IPS-18a (cell line): ENCODE results near the gene MYRIP.

Source experiments
- H3K27ac ChIP-seq: one replicate; pipeline ENCODE4 v1.5.1; 2013; ENCODE audit warnings: low read length
- H3K27me3 ChIP-seq: one replicate; pipeline ENCODE4 v1.6.1; 2013; ENCODE audit warnings: mild to moderate bottlenecking, low read length; ENCODE audit not compliant: control insufficient read depth, insufficient read depth
- H3K36me3 ChIP-seq: one replicate; pipeline ENCODE4 v1.6.1; 2013; ENCODE audit warnings: low read depth, low read length; ENCODE audit not compliant: control insufficient read depth
- H3K4me1 ChIP-seq: one replicate; pipeline ENCODE4 v1.6.1; 2013; ENCODE audit warnings: low read depth, low read length; ENCODE audit not compliant: control insufficient read depth
- H3K4me3 ChIP-seq: one replicate; pipeline ENCODE4 v1.5.1; 2013; ENCODE audit warnings: low read length
- H3K9ac ChIP-seq: one replicate; pipeline ENCODE4 v1.6.1; 2013; ENCODE audit warnings: mild to moderate bottlenecking, low read length, moderate library complexity
- H3K9me3 ChIP-seq: one replicate; pipeline ENCODE4 v1.6.1; 2013; ENCODE audit warnings: low read depth, low read length; ENCODE audit not compliant: control insufficient read depth

The MYRIP gene

DNA sequence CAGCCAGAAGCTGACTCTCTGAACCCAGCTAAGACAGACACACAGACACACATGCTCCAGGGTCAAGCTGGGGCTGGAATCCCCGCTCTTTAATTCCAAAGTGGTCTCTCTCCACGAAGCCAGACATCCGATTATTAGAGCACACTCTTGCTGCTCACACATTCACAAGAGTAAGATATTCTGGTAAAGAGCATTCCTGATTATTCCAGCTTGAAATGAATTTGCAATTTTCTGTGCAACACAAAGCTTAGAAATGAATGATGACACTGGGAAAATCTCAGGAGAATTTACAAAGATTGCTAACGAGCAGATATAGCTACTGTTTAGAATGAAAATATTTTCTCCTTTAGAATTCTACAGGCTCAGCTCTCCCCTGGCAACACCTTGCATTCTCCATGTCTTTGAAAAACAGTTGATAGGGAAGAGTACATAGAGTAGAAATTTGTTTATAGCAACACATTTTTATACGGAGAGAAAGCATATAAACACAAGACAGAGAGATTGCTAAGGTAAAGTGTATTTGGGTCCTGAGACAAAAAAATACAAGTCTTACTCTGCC, 419.5 kb downstream of the MYRIP start:
- no peaks in the 10 kb centered on the region for H3K27me3 ChIP-seq
- no peak overlapping the region for H3K4me3 ChIP-seq
- H3K9me3 ChIP-seq: no peaks in the 10 kb centered on the region
- no peaks in the 10 kb centered on the region for H3K4me1 ChIP-seq
- no peaks in the 10 kb centered on the region for H3K36me3 ChIP-seq
- H3K9ac ChIP-seq: no peak overlapping the region
- no peak overlapping the region for H3K27ac ChIP-seq

DNA sequence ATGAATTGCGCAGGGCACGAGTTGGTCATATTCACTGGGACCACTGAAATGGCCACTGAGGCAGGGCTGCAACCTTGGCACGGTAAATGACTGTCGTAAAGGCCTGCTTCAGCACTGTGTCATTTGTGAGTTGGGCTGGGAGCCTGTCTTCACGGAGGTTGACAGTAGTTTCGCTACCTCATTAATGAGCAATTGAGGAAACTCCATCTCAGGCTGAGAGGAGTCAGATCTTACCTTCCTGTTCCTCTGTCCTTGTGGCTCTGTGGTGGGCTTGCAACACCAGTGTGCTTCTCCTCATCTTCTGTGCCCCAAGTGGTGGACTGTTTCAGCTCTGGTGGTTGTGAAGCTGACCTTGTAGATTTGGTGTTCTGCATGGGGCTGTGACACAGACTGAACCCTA, 420.0 kb downstream of the MYRIP start:
- H3K27ac ChIP-seq: no peak overlapping the region
- no peak overlapping the region for H3K9ac ChIP-seq
- H3K36me3 ChIP-seq: no peaks in the 10 kb centered on the region
- H3K4me1 ChIP-seq: no peaks in the 10 kb centered on the region
- no peaks in the 10 kb centered on the region for H3K27me3 ChIP-seq
- H3K4me3 ChIP-seq: no peak overlapping the region
- H3K9me3 ChIP-seq: no peaks in the 10 kb centered on the region

DNA sequence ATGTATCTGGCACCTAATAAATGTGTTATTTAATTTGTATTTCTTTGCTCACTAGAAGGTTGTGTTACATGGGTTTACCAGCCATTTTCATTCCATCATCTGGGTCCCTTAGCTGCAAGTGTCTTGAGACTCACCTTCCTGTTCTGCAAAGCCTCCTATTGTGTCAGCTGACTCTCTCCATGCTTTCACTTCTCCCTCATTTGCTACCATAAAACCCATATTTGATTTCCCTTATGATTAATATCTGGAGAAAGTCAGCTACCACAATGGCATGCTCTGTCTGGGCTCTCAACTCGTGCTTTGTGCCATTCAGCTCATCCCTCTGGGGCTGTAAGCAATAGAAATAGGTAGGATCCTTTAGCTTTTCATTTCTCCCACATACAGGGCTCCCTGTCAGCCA, 420.6 kb downstream of the MYRIP start:
- H3K4me3 ChIP-seq: no peak overlapping the region
- no peak overlapping the region for H3K9ac ChIP-seq
- H3K4me1 ChIP-seq: no peaks in the 10 kb centered on the region
- H3K27me3 ChIP-seq: no peaks in the 10 kb centered on the region
- no peaks in the 10 kb centered on the region for H3K9me3 ChIP-seq
- H3K36me3 ChIP-seq: no peaks in the 10 kb centered on the region
- H3K27ac ChIP-seq: no peak overlapping the region

DNA sequence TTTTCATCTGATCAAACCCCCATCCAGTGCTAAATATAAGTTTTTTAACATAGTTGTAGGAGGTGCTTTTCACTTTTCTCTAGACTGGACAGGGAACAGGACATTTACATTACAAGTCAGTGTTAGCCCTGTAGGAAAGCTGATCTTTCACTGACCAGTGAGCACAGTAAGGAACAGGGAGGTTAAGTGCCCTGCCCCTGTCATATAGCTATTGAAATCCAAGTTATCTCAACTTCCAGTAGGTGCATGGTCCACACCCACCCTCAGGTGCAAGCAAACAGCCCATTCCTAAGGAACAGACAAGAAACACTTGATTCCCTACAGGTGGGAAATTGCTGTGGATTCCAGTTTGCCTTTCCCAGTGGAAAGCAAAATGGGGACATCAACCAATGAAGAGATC, 421.0 kb downstream of the MYRIP start:
- H3K9ac ChIP-seq: no peak overlapping the region
- H3K9me3 ChIP-seq: no peaks in the 10 kb centered on the region
- H3K4me3 ChIP-seq: no peak overlapping the region
- no peaks in the 10 kb centered on the region for H3K27me3 ChIP-seq
- H3K36me3 ChIP-seq: no peaks in the 10 kb centered on the region
- no peaks in the 10 kb centered on the region for H3K4me1 ChIP-seq
- no peak overlapping the region for H3K27ac ChIP-seq

DNA sequence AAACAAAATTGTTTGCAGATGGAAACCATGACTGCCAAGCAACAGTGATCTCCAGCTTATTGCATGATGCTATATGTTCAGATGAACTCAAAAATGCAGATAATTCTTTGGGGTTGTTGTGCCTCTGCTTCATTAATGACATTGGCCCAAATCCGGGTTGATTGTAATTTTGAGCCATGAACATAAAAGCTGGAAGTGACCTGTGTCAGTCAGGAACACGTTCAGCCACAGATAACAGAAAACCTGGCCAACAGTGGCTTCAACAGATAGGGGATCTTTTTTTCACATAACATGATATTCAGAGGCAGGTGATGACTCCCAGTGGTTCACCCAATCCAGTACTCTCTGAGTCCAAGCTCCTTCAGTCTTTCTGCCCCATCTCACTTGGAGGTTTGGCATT, 423.2 kb downstream of the MYRIP start:
- H3K4me1 ChIP-seq: peaks cover under 1% of the 10 kb centered on the region
- H3K9me3 ChIP-seq: no peaks in the 10 kb centered on the region
- no peaks in the 10 kb centered on the region for H3K27me3 ChIP-seq
- H3K4me3 ChIP-seq: no peak overlapping the region
- no peak overlapping the region for H3K9ac ChIP-seq
- no peak overlapping the region for H3K27ac ChIP-seq
- H3K36me3 ChIP-seq: no peaks in the 10 kb centered on the region

DNA sequence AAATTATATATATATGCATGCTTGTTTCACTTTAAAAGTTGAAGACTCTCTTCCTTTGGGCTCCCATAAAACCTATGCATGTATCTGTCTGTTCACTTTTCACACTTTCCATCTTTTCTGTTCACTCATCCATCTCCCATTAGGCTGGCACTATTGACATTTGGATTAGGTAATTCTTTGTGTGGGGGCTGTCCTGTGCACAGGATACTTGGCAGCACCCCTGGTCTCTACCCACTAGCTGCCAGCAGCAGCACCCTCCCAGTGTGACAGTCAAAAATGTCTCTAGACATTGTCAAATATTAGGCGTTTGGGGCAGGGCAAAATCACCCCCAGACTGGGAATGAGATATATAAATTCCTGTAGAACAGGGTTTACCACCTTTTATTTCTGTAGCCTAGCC, 427.8 kb downstream of the MYRIP start:
- H3K36me3 ChIP-seq: no peaks in the 10 kb centered on the region
- H3K27me3 ChIP-seq: no peaks in the 10 kb centered on the region
- H3K4me3 ChIP-seq: no peak overlapping the region
- H3K27ac ChIP-seq: no peak overlapping the region
- H3K9me3 ChIP-seq: no peaks in the 10 kb centered on the region
- H3K9ac ChIP-seq: no peak overlapping the region
- peaks cover 10% of the 10 kb centered on the region for H3K4me1 ChIP-seq

DNA sequence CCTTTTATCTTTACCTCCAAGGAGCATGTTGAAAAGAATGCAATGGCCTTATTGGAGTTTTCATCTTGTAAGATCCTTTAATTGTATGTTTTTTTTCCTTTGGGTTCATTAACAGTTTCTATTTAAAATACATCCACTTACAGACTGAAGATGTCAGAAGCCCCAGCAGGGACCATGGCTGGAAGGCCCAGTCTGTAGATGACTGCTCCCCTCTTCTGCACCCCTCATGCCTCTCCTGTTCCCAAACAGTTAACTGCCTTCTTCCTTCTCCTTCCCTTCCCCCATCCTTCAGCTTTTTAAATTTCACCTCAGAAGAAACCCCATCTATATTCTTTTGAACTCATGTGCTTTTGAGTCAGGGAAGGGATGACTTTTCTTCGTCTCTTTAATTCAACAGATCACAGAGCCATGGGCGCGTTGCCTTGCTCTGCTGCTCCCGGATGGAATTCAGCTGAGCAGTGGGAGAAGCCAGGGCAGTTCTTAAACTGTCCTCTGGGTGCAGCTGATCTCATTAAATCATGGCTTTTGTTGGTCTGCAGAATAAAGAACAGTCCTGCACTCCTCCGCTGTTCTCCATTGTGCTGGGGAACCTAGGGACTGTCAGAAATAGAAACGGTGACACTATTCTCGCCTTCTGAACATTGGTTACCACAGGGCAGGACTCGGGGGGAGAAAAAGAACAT, 428.6 kb downstream of the MYRIP start:
- no peaks in the 10 kb centered on the region for H3K36me3 ChIP-seq
- H3K4me3 ChIP-seq: no peak overlapping the region
- no peak overlapping the region for H3K27ac ChIP-seq
- no peaks in the 10 kb centered on the region for H3K27me3 ChIP-seq
- H3K4me1 ChIP-seq: peaks cover 10% of the 10 kb centered on the region
- no peak overlapping the region for H3K9ac ChIP-seq
- H3K9me3 ChIP-seq: no peaks in the 10 kb centered on the region

DNA sequence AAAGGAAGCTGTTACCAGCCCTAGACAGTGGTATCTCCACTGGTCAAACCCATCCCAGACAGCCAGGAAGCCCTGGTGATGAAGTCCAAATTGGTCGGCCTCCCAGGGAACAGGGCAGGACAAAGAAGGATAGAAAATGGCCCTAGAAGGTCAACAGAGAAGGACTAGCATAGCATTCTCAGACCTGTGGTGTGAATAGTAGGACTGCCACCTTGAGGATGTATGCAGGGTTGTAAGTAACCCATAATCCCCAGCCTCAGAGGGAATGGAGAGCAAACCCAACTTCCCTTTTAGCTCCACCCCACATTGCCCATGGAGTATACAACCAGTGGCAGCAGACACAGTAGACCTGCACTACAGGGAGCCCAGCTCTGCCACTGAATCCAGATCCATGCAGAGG, 431.5 kb downstream of the MYRIP start:
- no peak overlapping the region for H3K4me3 ChIP-seq
- no peaks in the 10 kb centered on the region for H3K9me3 ChIP-seq
- H3K4me1 ChIP-seq: peaks cover 10% of the 10 kb centered on the region
- no peaks in the 10 kb centered on the region for H3K36me3 ChIP-seq
- H3K27me3 ChIP-seq: no peaks in the 10 kb centered on the region
- H3K9ac ChIP-seq: no peak overlapping the region
- no peak overlapping the region for H3K27ac ChIP-seq

DNA sequence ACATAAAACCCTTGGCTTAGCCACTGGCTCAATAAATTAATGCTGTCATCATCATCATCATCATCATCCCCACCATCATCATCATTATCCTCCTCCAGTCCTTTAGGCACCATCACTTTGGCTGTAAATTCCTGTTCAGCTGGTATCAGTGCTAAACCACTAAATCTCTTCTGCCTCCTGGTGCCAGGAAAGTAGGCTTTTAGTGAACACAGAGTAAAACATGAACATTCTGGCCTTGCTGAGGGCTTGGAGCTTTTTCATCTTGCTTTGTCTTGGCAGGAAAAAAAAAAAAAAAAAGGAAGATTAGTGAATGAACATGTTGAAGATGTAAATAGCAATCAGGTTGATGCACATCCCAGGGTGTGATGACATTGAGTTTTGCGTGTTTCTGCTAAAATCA, 432.8 kb downstream of the MYRIP start:
- Histone ChIP-seq H3K27me3 (no peaks in the 10 kb centered on the region), H3K9me3 (no peaks in the 10 kb centered on the region), H3K9ac (no peak overlapping the region), H3K4me3 (no peak overlapping the region), H3K36me3 (no peaks in the 10 kb centered on the region), H3K4me1 (peaks cover 10% of the 10 kb centered on the region), H3K27ac (no peak overlapping the region)

DNA sequence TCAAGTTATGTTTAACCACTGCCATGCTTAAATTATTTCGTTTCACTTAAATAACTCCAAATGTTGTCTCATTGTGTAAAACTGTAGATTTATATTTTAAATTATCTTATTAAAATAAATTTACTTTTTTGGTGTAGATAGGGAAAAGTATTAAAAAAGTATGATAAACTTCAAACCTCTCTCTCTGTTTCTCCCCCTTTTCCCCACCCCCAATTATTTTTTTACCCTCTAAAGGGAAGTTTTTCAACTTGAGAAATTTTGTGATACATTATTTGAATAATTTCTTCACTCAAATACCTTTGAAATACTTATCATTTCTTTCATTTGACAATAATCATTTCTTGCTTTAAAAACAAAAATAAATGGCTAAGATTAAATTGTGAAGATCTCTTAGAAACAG, 433.2 kb downstream of the MYRIP start:
- H3K9me3 ChIP-seq: no peaks in the 10 kb centered on the region
- peaks cover 9% of the 10 kb centered on the region for H3K4me1 ChIP-seq
- H3K36me3 ChIP-seq: no peaks in the 10 kb centered on the region
- H3K4me3 ChIP-seq: no peak overlapping the region
- H3K9ac ChIP-seq: no peak overlapping the region
- H3K27ac ChIP-seq: no peak overlapping the region
- no peaks in the 10 kb centered on the region for H3K27me3 ChIP-seq

DNA sequence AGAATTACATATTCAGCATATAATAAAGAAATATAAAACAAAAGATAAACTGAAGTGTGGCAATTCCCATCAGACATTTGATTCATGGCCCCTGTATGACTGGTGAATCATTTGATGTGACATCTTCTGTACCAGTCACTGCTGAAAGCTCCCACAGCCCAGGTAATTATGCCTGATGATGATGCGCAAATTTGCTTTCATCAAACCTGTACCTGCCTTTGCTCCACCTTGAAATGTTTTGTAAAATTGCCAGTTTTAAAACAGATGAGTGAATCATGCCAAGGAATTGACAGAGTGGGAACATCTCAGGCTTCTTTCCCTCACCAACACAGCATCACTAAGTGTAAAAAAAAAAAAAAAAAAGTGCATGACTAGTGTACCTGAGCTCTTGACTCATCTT, 433.6 kb downstream of the MYRIP start:
- Histone ChIP-seq H3K9ac (no peak overlapping the region), H3K4me3 (no peak overlapping the region), H3K9me3 (no peaks in the 10 kb centered on the region), H3K27me3 (no peaks in the 10 kb centered on the region), H3K36me3 (no peaks in the 10 kb centered on the region), H3K4me1 (peaks cover 5% of the 10 kb centered on the region), H3K27ac (no peak overlapping the region)

DNA sequence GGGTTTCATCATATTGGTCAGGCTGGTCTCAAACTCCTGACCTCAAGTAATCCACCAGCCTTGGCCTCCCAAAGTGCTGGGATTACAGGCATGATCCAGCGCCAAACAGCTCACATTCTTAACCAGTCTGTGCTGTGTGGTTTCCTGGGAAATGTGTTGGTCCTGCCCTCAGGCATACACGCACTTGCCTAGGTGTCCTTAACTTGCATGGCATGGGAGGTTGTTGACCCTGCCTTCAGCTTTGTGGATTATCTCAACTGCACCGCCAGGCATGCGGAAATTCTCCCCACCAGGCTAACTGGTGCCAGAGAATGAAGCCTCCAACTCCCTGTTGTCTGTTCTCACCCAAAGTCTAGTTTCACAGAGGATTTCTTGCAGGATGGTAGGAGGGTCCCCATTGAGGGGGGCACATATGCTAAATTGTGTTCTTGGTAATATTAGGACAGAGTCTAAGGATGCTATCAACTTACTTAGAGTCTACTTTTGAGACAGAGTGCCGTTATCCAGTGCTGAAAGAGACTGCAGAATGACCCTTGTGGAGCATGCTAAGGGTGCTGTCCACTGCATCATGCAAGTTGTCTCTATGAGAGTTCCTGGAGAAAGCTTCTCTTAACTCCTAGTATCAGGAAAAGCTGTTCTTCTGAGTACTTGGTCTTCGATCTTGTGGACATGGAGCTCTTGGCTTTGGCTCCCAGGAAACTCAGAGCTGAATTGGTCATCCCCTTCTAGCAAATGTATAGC, 438.5 kb downstream of the MYRIP start:
- no peak overlapping the region for H3K9ac ChIP-seq
- no peaks in the 10 kb centered on the region for H3K9me3 ChIP-seq
- no peaks in the 10 kb centered on the region for H3K36me3 ChIP-seq
- H3K4me1 ChIP-seq: no peaks in the 10 kb centered on the region
- no peak overlapping the region for H3K27ac ChIP-seq
- H3K4me3 ChIP-seq: no peak overlapping the region
- H3K27me3 ChIP-seq: no peaks in the 10 kb centered on the region
